Hypothalamus (tissue), 51 donors: ENCODE measurements around the gene RAB38.

Experiments
- DNase-seq, 51 donors: peaks; one replicate each; lab custom pipeline; 2025; lab: John Stamatoyannopoulos, UW

Gene RAB38

GRCh38 chr11:88105526-88105925, 69.7 kb downstream of the RAB38 start:
- DNase-seq, result no peak

- no peak for DNase-seq
Measured at GRCh38 chr11:88104408-88104807, 70.8 kb downstream of the RAB38 start.

- DNase-seq, result no peak
Measured at GRCh38 chr11:88103337-88104206, 71.7 kb downstream of the RAB38 start.

GRCh38 chr11:88102598-88102934, 72.7 kb downstream of the RAB38 start:
- DNase-seq, result no peak

- DNase-seq, result no peak
Measured at GRCh38 chr11:88101881-88102597, 73.2 kb downstream of the RAB38 start.

- DNase-seq, result no peak
Measured at GRCh38 chr11:88100151-88100550, 75.1 kb downstream of the RAB38 start.

GRCh38 chr11:88098289-88098688, 77.0 kb downstream of the RAB38 start:
- no peak for DNase-seq

GRCh38 chr11:88089134-88089533, 86.1 kb downstream of the RAB38 start:
- no peak for DNase-seq

- no peak for DNase-seq
Measured at GRCh38 chr11:88087337-88087736, 87.9 kb downstream of the RAB38 start.

GRCh38 chr11:88086297-88086696, 88.9 kb downstream of the RAB38 start:
- no peak for DNase-seq

- DNase-seq, result no peak
Measured at GRCh38 chr11:88070437-88070836, 104.8 kb downstream of the RAB38 start.

GRCh38 chr11:88068848-88069554, 106.2 kb downstream of the RAB38 start:
- no peak for DNase-seq

- DNase-seq, result no peak
Measured at GRCh38 chr11:88066090-88066489, 109.2 kb downstream of the RAB38 start.

GRCh38 chr11:88064097-88064705, 111.0 kb downstream of the RAB38 start:
- DNase-seq, result no peak
